Measurements from ENCODE around the gene TNFRSF6B.
"Not testable (repeated sequence)": the region's sequence is repeated elsewhere in the genome, so short reads cannot be mapped to it uniquely, and the experiment has no call there.

Gene TNFRSF6B

DNA sequence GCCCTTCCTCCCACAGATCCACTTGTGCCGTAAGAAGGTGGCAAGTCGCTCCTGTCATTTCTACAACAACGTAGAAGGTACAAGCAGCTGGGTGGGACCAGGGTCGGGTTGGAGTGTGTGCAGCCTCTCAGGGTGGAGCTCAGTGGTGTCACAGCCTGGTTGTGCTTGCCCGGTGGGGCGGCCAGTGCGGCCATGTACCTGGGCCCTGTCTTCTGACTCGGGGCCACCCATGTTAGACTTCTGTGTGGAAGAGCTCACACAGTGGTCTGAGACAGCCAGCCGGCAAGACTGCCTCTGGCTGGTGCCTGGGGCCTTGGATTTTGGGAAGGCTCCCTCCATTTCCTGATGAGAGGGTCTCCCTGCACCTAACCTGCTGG, 33.7 kb upstream of the TNFRSF6B start:
- DNase-seq (ENCODE audit: low read depth in 2 of 2), result no peak

- DNase-seq (ENCODE audit: low read depth in 2 of 2), result no peak
Observed at GRCh38 chr20:63663332-63664066, 33.0 kb upstream of the TNFRSF6B start.

GRCh38 chr20:63664143-63664851, 32.2 kb upstream of the TNFRSF6B start:
- DNase-seq (ENCODE audit: low read depth in 2 of 2), result no peak

GRCh38 chr20:63664861-63665594, 31.4 kb upstream of the TNFRSF6B start:
- no peak for DNase-seq (ENCODE audit: low read depth in 2 of 2)

DNA sequence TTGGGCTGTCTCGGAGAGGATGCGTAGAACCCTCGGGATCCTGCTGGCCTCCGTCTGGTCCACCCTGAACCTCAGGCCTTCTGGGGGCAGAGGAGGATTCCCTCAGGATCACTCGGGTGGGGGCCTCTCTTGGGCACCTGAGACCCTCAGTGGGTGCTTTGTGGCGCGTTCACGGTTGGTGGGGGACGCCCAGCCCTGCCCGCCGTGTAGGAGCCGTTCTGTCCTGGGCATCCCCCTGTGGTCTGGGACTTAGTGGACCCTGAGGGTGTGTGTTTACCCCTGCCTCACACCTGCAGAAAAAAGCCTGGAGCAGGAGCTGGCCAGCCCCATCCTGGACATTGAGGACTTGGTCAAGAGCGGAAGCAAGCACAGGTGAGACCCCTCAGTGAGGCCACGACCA, 30.7 kb upstream of the TNFRSF6B start:
- no peak for DNase-seq (ENCODE audit: low read depth in 2 of 2)

DNA sequence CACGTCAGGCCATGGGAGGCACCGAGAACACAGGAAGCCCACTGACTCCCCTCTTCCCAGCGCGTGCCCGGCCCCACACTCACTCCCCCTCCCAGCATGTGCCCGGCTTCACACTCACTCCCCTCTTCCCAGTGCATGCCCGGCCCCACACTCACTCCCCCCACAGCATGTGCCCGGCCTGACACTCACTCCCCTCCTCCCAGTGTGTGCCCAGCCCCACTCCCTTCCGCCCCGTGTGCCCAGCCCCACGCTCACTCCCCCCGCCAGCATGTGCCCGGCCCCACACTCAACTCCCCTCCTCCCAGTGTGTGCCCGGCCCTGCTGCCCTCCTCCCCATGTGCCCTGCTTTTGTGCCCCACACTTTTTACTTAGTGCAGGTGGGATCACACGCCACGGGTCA, 28.6 kb upstream of the TNFRSF6B start:
- DNase-seq (ENCODE audit: low read depth in 2 of 2), result no peak

GRCh38 chr20:63668351-63668750, 28.1 kb upstream of the TNFRSF6B start:
- no peak for DNase-seq (ENCODE audit: low read depth in 2 of 2)

- DNase-seq (ENCODE audit: low read depth in 2 of 2), result not testable (repeated sequence)
Observed at GRCh38 chr20:63671695-63672094, 24.8 kb upstream of the TNFRSF6B start.

DNA sequence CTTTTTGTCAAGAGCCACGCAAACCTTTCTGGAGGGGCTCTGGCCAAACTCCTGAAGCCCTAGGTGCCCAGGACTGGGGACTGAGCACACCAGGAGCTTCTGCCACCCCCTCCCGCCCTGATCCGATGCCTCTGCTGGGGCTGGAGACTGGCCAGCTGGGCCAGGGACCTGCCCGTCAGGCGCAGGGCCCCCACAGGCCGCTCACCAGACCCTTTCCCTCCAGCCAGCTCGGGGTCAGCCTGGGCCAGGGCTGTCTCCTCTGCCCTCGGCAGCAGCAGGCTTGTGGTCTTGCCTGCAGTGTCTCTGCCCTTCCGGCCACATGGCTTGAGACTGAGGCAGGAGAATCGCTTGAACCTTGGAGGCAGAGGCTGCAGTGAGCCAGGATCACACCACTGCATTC, 23.8 kb upstream of the TNFRSF6B start:
- DNase-seq (ENCODE audit: low read depth in 2 of 2), result no peak

- no peak for DNase-seq (ENCODE audit: low read depth in 2 of 2)
Observed at GRCh38 chr20:63673951-63674350, 22.5 kb upstream of the TNFRSF6B start.

- DNase-seq (ENCODE audit: low read depth in 2 of 2), result no peak
Observed at GRCh38 chr20:63675681-63676368, 20.6 kb upstream of the TNFRSF6B start.

DNA sequence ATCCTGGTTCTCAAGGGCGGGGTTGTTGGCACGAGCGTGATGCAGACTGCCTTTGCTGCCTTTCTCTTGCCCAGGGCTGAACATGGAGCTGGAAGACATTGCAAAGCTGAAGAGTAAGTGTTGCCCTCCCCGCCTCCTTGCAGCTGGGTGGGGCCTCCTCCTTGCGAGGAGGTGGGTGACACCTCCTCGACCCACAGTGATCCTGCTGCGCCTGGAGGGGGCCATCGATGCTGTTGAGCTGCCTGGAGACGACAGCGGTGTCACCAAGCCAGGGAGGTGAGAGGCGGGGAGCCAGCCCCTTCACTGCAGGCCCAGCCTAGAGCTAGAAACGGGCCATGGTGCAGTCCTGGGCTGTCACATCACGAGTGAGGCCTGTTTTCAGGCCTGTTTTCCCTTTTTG, 18.4 kb upstream of the TNFRSF6B start:
- DNase-seq (ENCODE audit: low read depth in 2 of 2), result no peak

GRCh38 chr20:63678667-63679465, 17.6 kb upstream of the TNFRSF6B start:
- DNase-seq (ENCODE audit: low read depth in 2 of 2), result no peak

DNA sequence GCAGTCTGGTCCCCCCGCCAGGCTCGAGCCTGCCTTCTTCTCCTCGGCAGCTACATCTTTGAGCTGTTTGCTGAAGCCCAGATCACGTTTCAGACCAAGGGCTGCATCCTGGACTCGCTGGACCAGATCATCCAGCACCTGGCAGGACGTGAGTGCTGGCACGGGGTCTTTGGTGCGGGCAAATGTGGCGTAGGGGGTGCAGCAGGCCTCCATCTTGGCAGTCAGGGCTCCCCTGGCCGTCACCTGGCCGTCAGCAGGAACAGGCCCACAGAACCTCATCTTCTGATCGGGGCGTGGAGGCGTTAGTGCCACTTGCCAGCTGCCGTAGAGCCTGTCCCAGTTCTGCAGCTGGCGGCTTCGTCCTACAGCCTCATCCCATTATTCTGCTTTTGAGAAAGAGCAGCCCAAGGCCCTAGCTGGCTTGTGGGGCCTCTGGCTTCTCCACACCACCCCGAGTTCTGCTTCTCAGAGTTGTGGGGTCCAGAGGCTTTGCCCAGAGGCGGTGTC, 16.6 kb upstream of the TNFRSF6B start:
- DNase-seq (ENCODE audit: low read depth in 2 of 2), result no peak

- no peak for DNase-seq (ENCODE audit: low read depth in 2 of 2)
Observed at GRCh38 chr20:63680427-63680826, 16.0 kb upstream of the TNFRSF6B start.

DNA sequence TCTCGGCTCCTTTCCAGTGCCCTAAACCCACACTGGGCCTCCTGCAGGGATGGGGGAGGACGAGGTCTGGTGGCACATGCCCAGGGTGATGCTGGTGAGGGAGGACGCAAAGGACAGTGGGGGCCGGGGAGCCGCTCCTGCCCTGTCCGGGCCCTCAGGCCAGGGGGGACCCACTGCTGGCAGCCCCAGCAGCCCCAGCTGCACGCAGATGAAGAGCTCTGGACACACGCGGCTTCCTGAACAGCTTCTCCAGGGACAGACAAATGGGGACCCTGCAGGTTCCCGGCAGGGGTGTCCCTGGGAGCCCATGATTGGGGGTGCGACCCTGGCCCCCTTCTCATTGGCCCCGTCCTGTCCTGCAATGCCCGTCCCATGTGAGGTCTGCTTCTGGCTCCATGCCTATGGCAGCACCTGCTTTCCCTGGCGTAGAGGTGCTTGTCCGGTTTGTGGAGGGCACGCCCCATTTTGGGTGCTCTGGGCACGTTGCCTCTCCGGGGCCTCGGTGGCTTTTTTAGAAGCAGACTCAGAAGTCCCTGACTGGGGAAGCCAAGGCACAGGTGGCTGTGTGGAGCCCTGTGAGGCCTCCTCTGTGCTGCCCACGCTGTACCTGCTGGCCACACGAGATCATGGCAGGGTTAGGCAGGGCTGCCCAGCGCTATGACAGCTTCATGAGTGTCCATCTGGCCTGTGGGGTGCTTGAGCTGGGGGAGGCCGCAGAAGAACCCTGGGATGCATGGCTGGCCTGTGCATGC, 15.4 kb upstream of the TNFRSF6B start:
- no peak for DNase-seq (ENCODE audit: low read depth in 2 of 2)

- no peak for DNase-seq (ENCODE audit: low read depth in 2 of 2)
Observed at GRCh38 chr20:63681609-63682142, 14.8 kb upstream of the TNFRSF6B start.

DNA sequence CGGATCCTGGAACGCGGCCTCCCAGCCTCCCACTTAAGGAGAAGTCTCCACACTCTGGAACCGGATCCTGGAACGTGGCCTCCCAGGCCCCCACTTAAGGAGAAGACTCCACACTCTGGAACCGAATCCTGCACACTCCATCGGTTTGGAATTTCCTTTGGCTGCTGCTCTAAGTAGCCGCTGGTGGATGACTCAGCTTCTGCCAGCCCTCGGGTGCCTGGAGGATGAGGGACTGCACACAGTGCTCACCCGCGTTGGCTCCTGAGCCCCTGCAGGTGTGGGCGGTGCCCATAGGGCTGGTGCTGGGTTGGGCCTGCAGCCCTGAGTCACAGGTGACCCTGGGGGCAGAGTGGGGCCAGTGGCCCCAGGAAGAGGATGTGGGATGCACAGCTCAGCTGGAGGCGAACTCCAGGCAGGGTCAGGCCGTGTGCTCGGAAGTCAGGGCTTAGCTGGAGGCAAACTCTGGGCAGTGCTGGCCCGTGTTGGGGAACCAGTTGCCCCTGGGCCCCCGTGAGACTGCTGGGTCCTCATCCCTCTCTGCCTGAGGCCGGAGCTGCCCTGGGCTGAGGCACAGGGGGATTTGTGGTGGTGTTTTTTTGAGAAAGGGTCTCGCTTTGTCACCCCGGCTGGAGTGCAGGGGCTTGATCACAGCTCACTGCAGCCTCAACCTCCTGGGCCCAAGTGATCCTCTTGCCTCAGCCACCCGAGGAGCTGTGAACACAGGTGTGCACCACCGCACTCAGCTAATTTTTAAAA, 13.9 kb upstream of the TNFRSF6B start:
- DNase-seq (ENCODE audit: low read depth in 2 of 2), result no peak

DNA sequence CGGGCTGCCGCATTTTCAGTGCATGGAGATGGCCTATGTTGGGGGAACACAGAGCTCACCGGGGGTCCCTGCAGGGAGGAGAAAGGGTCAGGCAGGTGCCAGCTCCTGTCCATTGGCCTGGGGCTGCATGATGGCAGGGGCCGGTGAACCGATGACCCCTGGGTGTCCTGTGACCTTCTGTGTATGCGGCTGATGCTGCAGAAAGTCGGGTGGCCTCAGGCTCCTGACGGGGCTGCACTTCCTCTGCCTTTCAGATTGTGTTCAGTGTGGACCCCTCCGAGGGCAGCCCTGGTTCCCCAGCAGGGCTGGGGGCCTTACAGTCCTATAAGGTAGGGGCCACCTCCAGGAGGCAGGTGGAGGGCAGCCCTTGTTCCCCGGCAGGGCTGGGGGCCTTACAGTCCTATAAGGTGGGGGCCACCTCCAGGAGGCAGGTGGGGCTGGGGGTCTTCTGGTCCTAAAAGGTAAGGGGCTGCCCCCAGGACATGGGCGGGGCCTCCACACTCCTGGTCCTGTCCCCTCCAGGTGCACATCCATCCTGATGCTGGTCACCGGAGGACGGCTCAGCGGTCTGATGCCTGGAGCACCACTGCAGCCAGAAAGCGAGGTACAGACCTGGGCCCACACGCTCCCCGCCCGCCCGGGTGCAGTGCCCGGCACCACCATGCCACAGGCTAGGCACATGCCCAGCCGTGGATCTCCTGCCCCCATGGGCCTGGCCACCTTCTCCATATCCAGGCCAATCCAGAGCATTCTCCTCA, 11.0 kb upstream of the TNFRSF6B start:
- DNase-seq (ENCODE audit: low read depth in 2 of 2), result no peak

Data from stimulated activated CD4-positive, alpha-beta T cell treated with anti-CD3 and anti-CD28 coated beads, Interleukin-15, amount 100 ng/mL, for 48 hours (primary cell).